ENCODE measurements around the gene RPRD1B. TPM values are rescaled to one million over a fixed set of nuclear protein-coding genes. Genes with fewer than 3 reads are reported as not detected.

Gene RPRD1B
- total and polyA plus RNA-seq, 2 of the 8 experiments (the other 6 are each of a cell fraction or from before 2014, with no cell fraction given) = 10.3 to 20.9 TPM

DNA sequence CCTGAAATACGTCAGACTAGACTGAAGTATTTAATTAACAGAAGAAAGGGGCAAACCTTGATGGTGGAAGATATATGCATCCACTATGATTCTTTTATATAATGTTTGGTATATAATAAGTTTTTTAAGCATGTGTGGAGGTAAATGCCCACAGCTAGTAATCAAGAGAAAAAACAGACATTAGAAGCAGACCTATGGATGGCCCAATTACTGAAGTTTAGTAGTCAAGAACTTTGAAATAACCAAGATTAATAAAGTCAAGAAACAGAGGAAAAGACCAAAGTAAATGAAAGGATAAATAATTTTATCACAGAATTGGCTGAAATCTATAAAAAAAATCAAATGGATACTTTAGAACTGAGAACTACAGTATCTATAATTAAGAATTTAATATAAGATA is 15.6 kb upstream of the RPRD1B start:
- Histone ChIP-seq H2BK12ac (ENCODE audit: low read depth, low read length) (no peak overlapping the region), H4K20me1 (replicated peaks in 1 of 2; ENCODE audit: control insufficient read depth in 1 of 2, insufficient read depth in 2 of 2, low read length in 2 of 2) (peaks cover 2 to 6% of the 10 kb centered on the region in 2 experiments), H3K4me3 (ENCODE audit: extremely low read depth in 1 of 4, insufficient read depth in 2 of 4, low read depth in 3 of 4, low read length in 4 of 4) (no peak overlapping the region), H3K4me1 (replicated peaks in 1 of 4; ENCODE audit: control insufficient read depth in 3 of 4, insufficient read depth in 4 of 4, low read length in 3 of 4) (no peaks in the 10 kb centered on the region), H3K27ac (ENCODE audit: low read depth, low read length) (no peak overlapping the region), H2AFZ (ENCODE audit: low read length) (no peak overlapping the region), H4K8ac (ENCODE audit: extremely low read depth, insufficient read depth, low read length) (no peak overlapping the region), H3K9ac (replicated peaks in 1 of 4; ENCODE audit: extremely low read depth in 1 of 4, low read depth in 3 of 4, low read length in 3 of 4) (no peak overlapping the region), H2BK15ac (ENCODE audit: low read length) (no peak overlapping the region), H2AK5ac (ENCODE audit: low read depth, low read length) (no peak overlapping the region), H3K23me2 (ENCODE audit: low read depth, low read length) (no peaks in the 10 kb centered on the region), H4K91ac (replicated peaks; ENCODE audit: insufficient read length, low read length) (no peak overlapping the region), H3K4ac (replicated peaks; ENCODE audit: insufficient read length, low read depth, low read length) (no peak overlapping the region), H3K27me3 (replicated peaks in 1 of 4; ENCODE audit: control insufficient read depth in 3 of 4, extremely low read depth in 1 of 4, insufficient read depth in 3 of 4, low read length in 3 of 4) (no peaks in the 10 kb centered on the region), H3K56ac (replicated peaks; ENCODE audit: insufficient read length, low read depth, low read length) (no peak overlapping the region), H3K23ac (ENCODE audit: insufficient read length) (no peak overlapping the region), H2BK5ac (ENCODE audit: low read depth, low read length) (no peak overlapping the region), H2BK20ac (ENCODE audit: low read length) (no peak overlapping the region), H2BK120ac (replicated peaks; ENCODE audit: low read depth, low read length) (no peak overlapping the region), H3K36me3 (ENCODE audit: control insufficient read depth in 2 of 4, insufficient read depth in 4 of 4, low read length in 3 of 4) (peaks cover 6 to 37% (median 28%) of the 10 kb centered on the region in 4 experiments), H3K4me2 (ENCODE audit: insufficient read depth in 1 of 2, low read depth in 2 of 2, low read length in 2 of 2) (no peak overlapping the region), H3K79me2 (ENCODE audit: control insufficient read depth in 1 of 2, insufficient read depth in 2 of 2, low read length in 2 of 2) (peaks cover 5 to 55% of the 10 kb centered on the region in 2 experiments; a peak in 2 of 4 replicates), H3K18ac (ENCODE audit: extremely low read depth, low read length) (no peak overlapping the region), H4K5ac (ENCODE audit: insufficient read length, low read depth, low read length) (no peak overlapping the region), H3K79me1 (ENCODE audit: low read depth, low read length) (peaks cover 5% of the 10 kb centered on the region; the same call in 1 of the 2 replicates), H3K9me3 (ENCODE audit: insufficient read depth in 2 of 2, low read depth in 1 of 2, low read length in 1 of 2) (peaks cover 8 to 12% of the 10 kb centered on the region in 2 experiments), H3K14ac (ENCODE audit: insufficient read length) (no peak overlapping the region)
- ChIA-PET CTCF (ENCODE audit: partially characterized antibody) (interaction anchor here (1.1 kb wide), 1 partner anchor 24 kb away, joined by 4 read pairs; no protein-coding TSS in a partner anchor), POLR2A (ENCODE audit: partially characterized antibody) (interaction anchor here (0.9 to 1.6 kb wide), 4 partner anchors 11 to 294 kb away, joined by 3 to 5 read pairs (median 4); partner anchors contain the start of genes RPRD1B and TTI1)
- TF ChIP-seq SP4 (IDR thresholded peaks at IDR 0.05; ENCODE audit: low read length) = no peak
- WGBS, 2 experiments (ENCODE audit: extremely low coverage in 1 of 2, insufficient coverage in 1 of 2, insufficient read length in 1 of 2, insufficient replicate concordance in 2 of 2, low coverage in 1 of 2, low lambda C conversion rate in 2 of 2, missing lambda C conversion rate in 1 of 2) = 96% methylated on average over 1 of the region's 1 CpG; no CpG with 5 or more reads in 1 of the 2 experiments
- DNase-seq (ENCODE audit: low read depth in 1 of 2, low spot score in 2 of 2) (no peak), FAIRE-seq (no peak)
